Astrocyte of the cerebellum (primary cell): ENCODE measurements around the gene TSPAN14.
"Not testable (repeated sequence)": the region's sequence is repeated elsewhere in the genome, so short reads cannot be mapped to it uniquely, and the experiment has no call there.

Experiments
- DNase-seq: peaks from one replicate; pipeline ENCODE4 v3.0.0-alpha.2; 2011; ENCODE audit warnings: low read depth
- H3K4me3 ChIP-seq: 2 replicates; pipeline ENCODE4 v1.5.1; 2011; ENCODE audit warnings: mild to moderate bottlenecking, low read depth, low read length, moderate library complexity
- in situ Hi-C: cut with HindIII; loops from 2 replicates; pipeline ENCODE4 v1.10.0; 2017; ENCODE audit warnings: low sequenced_read_pairs
- TF ChIP-seq, protein P1 (sequence below): IDR thresholded peaks from 2 replicates; pipeline ENCODE4 v1.5.1; 2012; ENCODE audit warnings: low read length, low read depth, moderate library complexity, mild to moderate bottlenecking; ENCODE audit errors: missing control alignments

Gene TSPAN14

DNA sequence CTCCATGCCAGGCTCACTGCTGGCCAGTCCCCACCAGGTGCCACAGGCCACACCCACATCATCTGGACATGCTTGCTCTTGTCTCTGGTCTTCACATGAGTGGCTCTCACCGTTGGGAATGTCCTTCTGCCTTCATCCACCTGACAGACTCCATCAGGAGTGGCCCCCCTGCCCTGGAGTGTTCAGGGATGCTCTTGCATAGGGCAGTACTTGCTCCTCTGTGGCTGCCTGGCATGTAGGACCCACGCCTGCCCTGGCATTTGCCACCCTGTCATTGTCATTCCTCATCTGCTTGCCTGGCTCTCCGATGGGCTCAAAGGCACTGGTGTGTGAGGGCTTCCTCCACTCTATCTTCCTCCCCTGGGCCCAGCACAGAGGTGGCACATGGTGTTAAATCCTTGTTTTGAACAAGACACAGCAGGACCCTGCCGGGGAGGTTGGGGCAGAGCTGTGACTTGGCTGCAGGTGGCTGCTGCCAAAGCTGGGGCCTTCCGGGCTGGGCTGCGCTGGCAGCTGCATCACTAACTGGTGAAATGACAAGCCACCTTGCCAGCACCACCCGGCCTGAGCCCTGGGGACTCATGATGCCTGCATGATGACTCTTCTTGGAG lies 85.4 kb downstream of the TSPAN14 start:
- DNase-seq: no peak
- TF ChIP-seq, protein P1, sequence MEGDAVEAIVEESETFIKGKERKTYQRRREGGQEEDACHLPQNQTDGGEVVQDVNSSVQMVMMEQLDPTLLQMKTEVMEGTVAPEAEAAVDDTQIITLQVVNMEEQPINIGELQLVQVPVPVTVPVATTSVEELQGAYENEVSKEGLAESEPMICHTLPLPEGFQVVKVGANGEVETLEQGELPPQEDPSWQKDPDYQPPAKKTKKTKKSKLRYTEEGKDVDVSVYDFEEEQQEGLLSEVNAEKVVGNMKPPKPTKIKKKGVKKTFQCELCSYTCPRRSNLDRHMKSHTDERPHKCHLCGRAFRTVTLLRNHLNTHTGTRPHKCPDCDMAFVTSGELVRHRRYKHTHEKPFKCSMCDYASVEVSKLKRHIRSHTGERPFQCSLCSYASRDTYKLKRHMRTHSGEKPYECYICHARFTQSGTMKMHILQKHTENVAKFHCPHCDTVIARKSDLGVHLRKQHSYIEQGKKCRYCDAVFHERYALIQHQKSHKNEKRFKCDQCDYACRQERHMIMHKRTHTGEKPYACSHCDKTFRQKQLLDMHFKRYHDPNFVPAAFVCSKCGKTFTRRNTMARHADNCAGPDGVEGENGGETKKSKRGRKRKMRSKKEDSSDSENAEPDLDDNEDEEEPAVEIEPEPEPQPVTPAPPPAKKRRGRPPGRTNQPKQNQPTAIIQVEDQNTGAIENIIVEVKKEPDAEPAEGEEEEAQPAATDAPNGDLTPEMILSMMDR: no peak
- no peak overlapping the region for H3K4me3 ChIP-seq
- in situ Hi-C loops: no loop called here

DNA sequence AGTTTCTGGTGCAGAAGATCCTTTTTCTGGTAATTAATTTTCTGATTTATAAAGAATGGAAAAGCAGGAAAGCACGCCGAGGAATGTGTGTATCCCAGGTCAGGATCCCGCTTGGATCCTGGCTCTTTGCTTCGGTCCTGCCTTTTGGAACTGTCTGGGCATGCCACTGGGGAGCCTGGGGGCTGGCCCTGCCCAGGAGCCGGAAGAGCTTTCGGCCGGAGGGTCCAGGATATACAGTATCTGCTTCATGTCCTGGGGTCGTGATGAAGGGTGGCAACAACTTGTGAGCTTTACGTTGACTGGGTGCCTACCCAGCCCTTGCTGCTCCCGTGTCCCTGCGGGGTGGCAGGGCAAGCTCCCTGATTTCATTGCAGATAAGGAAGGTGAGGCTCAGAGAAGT lies 86.0 kb downstream of the TSPAN14 start:
- in situ Hi-C loops: no loop called here
- no peak for DNase-seq
- H3K4me3 ChIP-seq: no peak overlapping the region
- TF ChIP-seq, protein P1: no peak

DNA sequence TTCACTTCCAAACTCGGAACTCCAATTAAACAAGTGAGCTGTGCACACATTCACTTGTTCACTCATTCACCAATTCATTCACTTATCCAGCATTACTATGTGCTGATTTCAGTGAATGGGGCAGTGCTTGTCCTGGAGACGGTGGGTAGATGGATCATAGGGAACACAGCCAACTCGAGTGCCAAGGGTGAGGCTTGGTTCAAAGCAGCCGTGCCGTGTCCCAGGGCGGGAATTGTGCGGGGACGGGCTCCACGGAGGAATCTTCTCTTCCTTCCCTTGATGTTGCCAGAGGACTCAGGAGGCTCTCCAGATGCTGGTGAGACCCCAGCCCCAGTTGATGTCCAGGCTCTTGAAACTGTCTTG lies 86.5 kb downstream of the TSPAN14 start:
- in situ Hi-C loops: no loop called here
- TF ChIP-seq, protein P1: no peak
- no peak for DNase-seq
- H3K4me3 ChIP-seq: no peak overlapping the region

DNA sequence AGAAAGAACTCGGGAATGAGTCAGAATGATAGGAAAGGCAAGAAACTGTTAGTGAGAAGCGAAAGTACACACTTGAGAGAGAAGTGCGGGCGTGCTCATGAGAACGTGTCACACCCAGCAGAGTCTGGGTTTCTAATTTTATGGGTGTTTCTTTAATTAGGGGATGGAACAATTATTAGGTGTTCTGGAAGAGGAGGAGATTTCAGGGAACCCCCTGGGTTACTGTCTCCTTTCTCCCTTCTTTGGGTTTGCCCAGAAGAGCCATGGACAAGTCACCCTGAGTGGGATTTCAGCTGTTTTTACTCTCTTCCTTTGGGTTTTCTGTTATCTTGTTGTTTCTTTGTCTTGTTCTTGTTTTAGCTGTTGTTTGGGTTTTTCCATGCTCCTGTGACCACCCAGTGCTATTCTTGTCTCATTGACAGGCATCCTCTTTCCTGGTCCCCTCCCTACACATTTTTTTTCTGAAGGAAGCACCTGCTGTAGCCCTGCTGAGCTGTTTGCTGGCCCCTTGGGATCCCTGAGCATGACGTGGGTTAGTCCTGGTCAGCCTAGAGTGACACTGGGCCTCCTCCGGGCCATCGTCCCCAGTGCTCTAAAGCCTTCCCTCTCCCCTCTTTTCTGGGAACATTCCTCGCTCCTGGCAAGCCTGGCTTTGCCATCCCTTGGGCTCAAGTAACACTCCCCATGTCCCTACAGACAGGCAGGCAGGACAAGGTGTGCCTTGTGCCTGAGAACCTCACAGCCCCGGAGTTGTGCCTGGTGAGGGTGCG lies 87.1 kb downstream of the TSPAN14 start:
- H3K4me3 ChIP-seq: no peak overlapping the region
- TF ChIP-seq, protein P1: no peak
- in situ Hi-C loops: no loop called here
- DNase-seq: no peak

DNA sequence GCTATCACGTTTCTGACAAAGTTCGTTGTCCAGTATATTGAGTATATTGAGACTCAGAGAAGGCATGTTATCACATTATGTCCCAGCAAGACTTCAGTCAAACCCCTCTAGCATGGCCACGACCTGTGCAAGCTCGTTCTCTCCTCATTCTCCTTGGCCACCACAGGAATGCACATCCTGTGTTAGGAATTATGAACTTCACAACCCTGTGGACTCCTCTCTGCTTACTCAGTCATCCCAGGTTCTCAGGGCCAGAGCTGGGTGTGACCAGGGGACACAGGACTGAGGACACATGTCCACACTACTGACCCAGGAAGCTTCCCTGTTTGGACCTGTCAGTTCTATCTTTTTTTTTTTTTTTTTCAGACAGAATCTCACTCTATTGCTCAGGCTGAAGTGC lies 87.9 kb downstream of the TSPAN14 start:
- in situ Hi-C loops: no loop called here

DNA sequence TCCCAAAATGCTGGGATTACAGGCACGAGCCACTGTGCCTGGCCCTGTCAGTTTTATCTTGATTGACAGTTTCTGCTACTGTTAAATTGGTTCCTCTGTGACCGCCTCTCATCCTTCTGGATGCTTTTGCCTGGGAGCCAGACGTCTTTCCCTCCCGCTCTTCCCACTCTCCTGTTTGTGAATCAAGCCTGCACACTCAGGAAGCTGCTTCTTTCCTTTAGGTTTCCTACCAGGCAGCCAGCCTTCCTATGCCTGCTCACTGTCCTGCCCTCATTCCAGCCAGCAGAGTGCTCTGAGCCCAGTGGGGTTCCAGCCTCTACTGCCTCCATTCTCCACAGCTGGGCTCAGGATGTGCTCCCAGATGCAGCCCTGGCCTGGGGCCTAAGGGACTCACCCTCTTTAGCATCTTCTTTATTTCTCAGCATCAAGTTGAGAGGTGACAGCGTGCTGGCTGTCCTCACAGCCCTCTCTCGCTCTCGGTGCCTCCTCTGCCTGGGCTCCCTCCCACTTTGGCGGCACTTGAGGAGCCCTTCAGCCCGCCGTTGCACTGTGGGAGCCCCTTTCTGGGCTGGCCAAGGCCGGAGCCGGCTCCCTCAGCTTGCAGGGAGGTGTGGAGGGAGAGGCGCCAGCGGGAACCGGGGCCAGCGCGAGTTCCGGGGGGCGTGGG lies 88.7 kb downstream of the TSPAN14 start:
- no peak overlapping the region for H3K4me3 ChIP-seq
- TF ChIP-seq, protein P1: no peak
- in situ Hi-C loops: no loop called here
- no peak for DNase-seq

More for the DNA sequence above, 87.9 kb downstream of the TSPAN14 start:
- H3K4me3 ChIP-seq: no peak overlapping the region
- TF ChIP-seq, protein P1: no peak
- no peak for DNase-seq

DNA sequence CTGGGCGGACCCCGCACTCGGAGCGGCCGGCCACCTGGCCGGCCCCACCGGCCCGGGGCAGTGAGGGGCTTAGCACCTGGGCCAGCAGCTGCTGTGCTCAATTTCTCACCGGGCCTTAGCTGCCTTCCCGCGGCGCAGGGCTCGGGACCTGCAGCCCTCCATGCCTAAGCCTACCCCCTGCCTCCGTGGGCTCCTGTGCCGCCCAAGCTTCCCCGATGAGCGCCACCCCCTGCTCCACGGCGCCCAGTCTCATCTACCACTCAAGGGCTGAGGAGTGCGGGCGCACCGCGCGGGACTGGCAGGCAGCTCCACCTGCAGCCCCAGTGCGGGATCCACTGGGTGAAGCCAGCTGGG lies 89.2 kb downstream of the TSPAN14 start:
- in situ Hi-C loops, H3K4me3 ChIP-seq, DNase-seq: not testable (repeated sequence)
